HepG2 (cell line): ENCODE results near the gene MAT2A. TPM values are rescaled to one million over a fixed set of nuclear protein-coding genes. Genes with fewer than 3 reads are reported as not detected.

ENCODE experiments used
- ERF ChIP-seq: IDR thresholded peaks from 2 replicates; pipeline ENCODE4 v1.6.1; 2018; ENCODE audit warnings: missing biosample characterization, missing genetic modification reagents
- FIP1L1 ChIP-seq: fragments of 200-400 bp; formaldehyde crosslinking; IDR thresholded peaks from 2 replicates; pipeline ENCODE4 v1.6.1; 2018; ENCODE audit warnings: low read depth, mild to moderate bottlenecking, low read length, moderate library complexity, borderline replicate concordance; ENCODE audit not compliant: insufficient read depth
- HES4 ChIP-seq: sonication (generic); formaldehyde crosslinking; IDR thresholded peaks from 2 replicates; pipeline ENCODE4 v1.9.0; 2021; ENCODE audit warnings: mild to moderate bottlenecking, missing genetic modification reagents, borderline replicate concordance
- MAFF ChIP-seq: IDR thresholded peaks from 2 replicates; pipeline ENCODE4 v1.6.1; 2011; ENCODE audit warnings: low read depth, low read length, improper control_type of control experiment
- NCOA5 ChIP-seq: sonication (generic); formaldehyde crosslinking; IDR thresholded peaks from 2 replicates; pipeline ENCODE4 v1.4.0; 2020; ENCODE audit warnings: missing genetic modification reagents
- RCOR2 ChIP-seq: IDR thresholded peaks from 2 replicates; pipeline ENCODE4 v1.6.1; 2016; ENCODE audit warnings: missing biosample characterization, missing genetic modification reagents
- SCMH1 ChIP-seq: sonication (generic); formaldehyde crosslinking; IDR thresholded peaks from 2 replicates; pipeline ENCODE4 v1.9.0; 2021; ENCODE audit warnings: missing genetic modification reagents, mild to moderate bottlenecking, borderline replicate concordance
- ZBTB1 ChIP-seq: sonication (generic); formaldehyde crosslinking; IDR thresholded peaks from 2 replicates; pipeline ENCODE4 v1.4.0; 2020; ENCODE audit warnings: missing genetic modification reagents, borderline replicate concordance
- ZBTB20 ChIP-seq: sonication (generic); formaldehyde crosslinking; IDR thresholded peaks from 2 replicates; pipeline ENCODE4 v1.8.1; 2023; ENCODE audit warnings: missing genetic modification reagents, low read depth, mild to moderate bottlenecking, borderline replicate concordance
- ZNF543 ChIP-seq: sonication (generic); formaldehyde crosslinking; IDR thresholded peaks from 2 replicates; pipeline ENCODE4 v1.4.0; 2020; ENCODE audit warnings: mild to moderate bottlenecking, missing genetic modification reagents
- polyA plus RNA-seq, 8 experiments: library from polyadenylated mRNA; depleted of rRNA in 3 of 8; stranded (reverse) in 7 of 8; unstranded in 1 of 8; fragments of >200 nt; fragmentation: Illumina TruSeq in 4 of 8; extraction: Trizol in 4 of 8; gene quantifications; 2 replicates each; pipeline versions ENCODE4 v1.2.1 to v1.2.3, GENCODE V29; 2011 to 2016; ENCODE audit warnings: low read depth in 4 of 8, missing spikeins in 1 of 8, mixed read lengths in 1 of 8; ENCODE audit not compliant: insufficient read depth in 1 of 8
- total RNA-seq, 5 experiments: library from RNA; depleted of rRNA; stranded (reverse); fragments of >200 nt; fragmentation: Illumina TruSeq; extraction: Trizol; gene quantifications; 2 replicates each; pipeline ENCODE4 v1.2.3, GENCODE V29; 2016; ENCODE audit warnings: low read depth in 1 of 5
- TF ChIP-seq, protein P1 (sequence below): sonication (generic); formaldehyde crosslinking; IDR thresholded peaks from 2 replicates; pipeline ENCODE4; 2020; ENCODE audit warnings: missing genetic modification reagents, mild to moderate bottlenecking, borderline replicate concordance
- TF ChIP-seq, protein P2 (sequence below): IDR thresholded peaks from 2 replicates; pipeline ENCODE4 v1.6.1; 2016; ENCODE audit warnings: missing compliant biosample characterization, missing genetic modification reagents, borderline replicate concordance
- TF ChIP-seq, protein P3 (sequence below), 2 experiments: IDR thresholded peaks; 2 replicates each; pipeline ENCODE4 v1.6.1; 2011 to 2012; ENCODE audit warnings: low read length in 2 of 2, borderline replicate concordance in 1 of 2, low read depth in 1 of 2, mild to moderate bottlenecking in 1 of 2, moderate library complexity in 1 of 2
- TF ChIP-seq, protein P4 (sequence below): sonication (generic); formaldehyde crosslinking; IDR thresholded peaks from 2 replicates; pipeline ENCODE4 v1.4.0; 2020; ENCODE audit warnings: missing genetic modification reagents
- TF ChIP-seq, protein P5 (sequence below): sonication (generic); formaldehyde crosslinking; IDR thresholded peaks from 2 replicates; pipeline ENCODE4 v1.5.0; 2020; ENCODE audit warnings: mild to moderate bottlenecking, missing genetic modification reagents, borderline replicate concordance

Gene MAT2A
- total and polyA plus RNA-seq, 2 of the 13 experiments (the other 11 are each of a cell fraction or from before 2014, with no cell fraction given), result 155 to 331 TPM

DNA sequence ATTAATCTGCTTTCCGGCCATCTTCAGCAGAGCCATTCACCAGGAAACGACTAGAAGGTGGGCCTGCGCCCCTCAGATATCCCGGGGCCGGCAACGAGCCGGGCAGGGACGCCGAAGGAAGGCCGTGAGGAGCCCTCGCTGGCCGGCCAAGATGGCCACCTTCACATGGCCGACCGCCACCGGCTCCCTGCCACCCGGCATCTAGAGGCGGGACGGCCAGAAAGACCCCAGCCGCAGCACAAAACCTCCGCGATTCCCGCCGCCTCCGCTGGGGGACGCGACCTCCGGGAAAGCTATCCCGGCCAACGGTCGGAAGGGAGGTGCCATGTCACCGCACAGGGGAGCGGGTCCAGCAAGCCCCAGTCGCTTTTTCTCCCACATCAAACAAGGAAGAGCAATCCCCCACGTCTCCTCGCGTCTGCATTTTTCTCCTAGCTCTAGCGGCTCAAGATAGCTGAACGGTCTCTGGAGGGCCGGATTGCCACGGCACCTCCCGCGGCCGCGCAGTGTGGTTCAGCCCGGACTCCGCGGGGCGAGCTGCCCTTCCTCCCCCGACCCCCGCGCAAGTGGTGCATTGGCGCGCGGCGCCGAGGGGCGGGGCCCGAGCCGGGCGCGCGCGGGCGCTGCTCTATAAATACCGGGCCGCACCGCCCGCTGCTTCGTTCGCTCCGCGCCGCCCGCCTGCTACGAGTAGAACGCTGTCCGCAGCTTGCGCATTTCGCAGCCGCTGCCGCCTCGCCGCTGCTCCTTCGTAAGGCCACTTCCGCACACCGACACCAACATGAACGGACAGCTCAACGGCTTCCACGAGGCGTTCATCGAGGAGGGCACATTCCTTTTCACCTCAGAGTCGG lies at the start of gene MAT2A (continued):
- TF ChIP-seq ERF (CRISPR knock-in tag), result peak; percentile 73
- TF ChIP-seq, protein P1, sequence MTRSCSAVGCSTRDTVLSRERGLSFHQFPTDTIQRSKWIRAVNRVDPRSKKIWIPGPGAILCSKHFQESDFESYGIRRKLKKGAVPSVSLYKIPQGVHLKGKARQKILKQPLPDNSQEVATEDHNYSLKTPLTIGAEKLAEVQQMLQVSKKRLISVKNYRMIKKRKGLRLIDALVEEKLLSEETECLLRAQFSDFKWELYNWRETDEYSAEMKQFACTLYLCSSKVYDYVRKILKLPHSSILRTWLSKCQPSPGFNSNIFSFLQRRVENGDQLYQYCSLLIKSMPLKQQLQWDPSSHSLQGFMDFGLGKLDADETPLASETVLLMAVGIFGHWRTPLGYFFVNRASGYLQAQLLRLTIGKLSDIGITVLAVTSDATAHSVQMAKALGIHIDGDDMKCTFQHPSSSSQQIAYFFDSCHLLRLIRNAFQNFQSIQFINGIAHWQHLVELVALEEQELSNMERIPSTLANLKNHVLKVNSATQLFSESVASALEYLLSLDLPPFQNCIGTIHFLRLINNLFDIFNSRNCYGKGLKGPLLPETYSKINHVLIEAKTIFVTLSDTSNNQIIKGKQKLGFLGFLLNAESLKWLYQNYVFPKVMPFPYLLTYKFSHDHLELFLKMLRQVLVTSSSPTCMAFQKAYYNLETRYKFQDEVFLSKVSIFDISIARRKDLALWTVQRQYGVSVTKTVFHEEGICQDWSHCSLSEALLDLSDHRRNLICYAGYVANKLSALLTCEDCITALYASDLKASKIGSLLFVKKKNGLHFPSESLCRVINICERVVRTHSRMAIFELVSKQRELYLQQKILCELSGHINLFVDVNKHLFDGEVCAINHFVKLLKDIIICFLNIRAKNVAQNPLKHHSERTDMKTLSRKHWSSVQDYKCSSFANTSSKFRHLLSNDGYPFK, result peak; percentile 27; the same call in 1 of the 2 replicates
- no peak for TF ChIP-seq SCMH1
- TF ChIP-seq, protein P2, sequence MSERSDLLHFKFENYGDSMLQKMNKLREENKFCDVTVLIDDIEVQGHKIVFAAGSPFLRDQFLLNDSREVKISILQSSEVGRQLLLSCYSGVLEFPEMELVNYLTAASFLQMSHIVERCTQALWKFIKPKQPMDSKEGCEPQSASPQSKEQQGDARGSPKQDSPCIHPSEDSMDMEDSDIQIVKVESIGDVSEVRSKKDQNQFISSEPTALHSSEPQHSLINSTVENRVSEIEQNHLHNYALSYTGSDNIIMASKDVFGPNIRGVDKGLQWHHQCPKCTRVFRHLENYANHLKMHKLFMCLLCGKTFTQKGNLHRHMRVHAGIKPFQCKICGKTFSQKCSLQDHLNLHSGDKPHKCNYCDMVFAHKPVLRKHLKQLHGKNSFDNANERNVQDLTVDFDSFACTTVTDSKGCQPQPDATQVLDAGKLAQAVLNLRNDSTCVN, result peak; percentile 65
- no peak for TF ChIP-seq NCOA5 (CRISPR knock-in tag)
- TF ChIP-seq ZBTB20 (CRISPR knock-in tag), result peak; percentile 54; the same call in 1 of the 2 replicates
- peak; percentile 91 for TF ChIP-seq HES4 (CRISPR knock-in tag)
- TF ChIP-seq, protein P3, sequence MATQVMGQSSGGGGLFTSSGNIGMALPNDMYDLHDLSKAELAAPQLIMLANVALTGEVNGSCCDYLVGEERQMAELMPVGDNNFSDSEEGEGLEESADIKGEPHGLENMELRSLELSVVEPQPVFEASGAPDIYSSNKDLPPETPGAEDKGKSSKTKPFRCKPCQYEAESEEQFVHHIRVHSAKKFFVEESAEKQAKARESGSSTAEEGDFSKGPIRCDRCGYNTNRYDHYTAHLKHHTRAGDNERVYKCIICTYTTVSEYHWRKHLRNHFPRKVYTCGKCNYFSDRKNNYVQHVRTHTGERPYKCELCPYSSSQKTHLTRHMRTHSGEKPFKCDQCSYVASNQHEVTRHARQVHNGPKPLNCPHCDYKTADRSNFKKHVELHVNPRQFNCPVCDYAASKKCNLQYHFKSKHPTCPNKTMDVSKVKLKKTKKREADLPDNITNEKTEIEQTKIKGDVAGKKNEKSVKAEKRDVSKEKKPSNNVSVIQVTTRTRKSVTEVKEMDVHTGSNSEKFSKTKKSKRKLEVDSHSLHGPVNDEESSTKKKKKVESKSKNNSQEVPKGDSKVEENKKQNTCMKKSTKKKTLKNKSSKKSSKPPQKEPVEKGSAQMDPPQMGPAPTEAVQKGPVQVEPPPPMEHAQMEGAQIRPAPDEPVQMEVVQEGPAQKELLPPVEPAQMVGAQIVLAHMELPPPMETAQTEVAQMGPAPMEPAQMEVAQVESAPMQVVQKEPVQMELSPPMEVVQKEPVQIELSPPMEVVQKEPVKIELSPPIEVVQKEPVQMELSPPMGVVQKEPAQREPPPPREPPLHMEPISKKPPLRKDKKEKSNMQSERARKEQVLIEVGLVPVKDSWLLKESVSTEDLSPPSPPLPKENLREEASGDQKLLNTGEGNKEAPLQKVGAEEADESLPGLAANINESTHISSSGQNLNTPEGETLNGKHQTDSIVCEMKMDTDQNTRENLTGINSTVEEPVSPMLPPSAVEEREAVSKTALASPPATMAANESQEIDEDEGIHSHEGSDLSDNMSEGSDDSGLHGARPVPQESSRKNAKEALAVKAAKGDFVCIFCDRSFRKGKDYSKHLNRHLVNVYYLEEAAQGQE (IDR thresholded peaks at IDR 0.05; ENCODE audit: borderline replicate concordance in 1 of 2, low read depth in 1 of 2, low read length in 2 of 2), result peak in 1 of 2 experiments; percentile 84; a peak in 2 of 4 replicates
- TF ChIP-seq, protein P4, sequence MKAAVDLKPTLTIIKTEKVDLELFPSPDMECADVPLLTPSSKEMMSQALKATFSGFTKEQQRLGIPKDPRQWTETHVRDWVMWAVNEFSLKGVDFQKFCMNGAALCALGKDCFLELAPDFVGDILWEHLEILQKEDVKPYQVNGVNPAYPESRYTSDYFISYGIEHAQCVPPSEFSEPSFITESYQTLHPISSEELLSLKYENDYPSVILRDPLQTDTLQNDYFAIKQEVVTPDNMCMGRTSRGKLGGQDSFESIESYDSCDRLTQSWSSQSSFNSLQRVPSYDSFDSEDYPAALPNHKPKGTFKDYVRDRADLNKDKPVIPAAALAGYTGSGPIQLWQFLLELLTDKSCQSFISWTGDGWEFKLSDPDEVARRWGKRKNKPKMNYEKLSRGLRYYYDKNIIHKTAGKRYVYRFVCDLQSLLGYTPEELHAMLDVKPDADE (CRISPR knock-in tag), result peak; percentile 71
- no peak for TF ChIP-seq RCOR2
- no peak for TF ChIP-seq ZBTB1
- TF ChIP-seq MAFF, result peak; percentile 0; the same call in 1 of the 2 replicates
- TF ChIP-seq ZNF543, result peak; percentile 86; the same call in 1 of the 2 replicates
- TF ChIP-seq FIP1L1, result no peak; the same call in 1 of the 2 replicates
- TF ChIP-seq, protein P5, sequence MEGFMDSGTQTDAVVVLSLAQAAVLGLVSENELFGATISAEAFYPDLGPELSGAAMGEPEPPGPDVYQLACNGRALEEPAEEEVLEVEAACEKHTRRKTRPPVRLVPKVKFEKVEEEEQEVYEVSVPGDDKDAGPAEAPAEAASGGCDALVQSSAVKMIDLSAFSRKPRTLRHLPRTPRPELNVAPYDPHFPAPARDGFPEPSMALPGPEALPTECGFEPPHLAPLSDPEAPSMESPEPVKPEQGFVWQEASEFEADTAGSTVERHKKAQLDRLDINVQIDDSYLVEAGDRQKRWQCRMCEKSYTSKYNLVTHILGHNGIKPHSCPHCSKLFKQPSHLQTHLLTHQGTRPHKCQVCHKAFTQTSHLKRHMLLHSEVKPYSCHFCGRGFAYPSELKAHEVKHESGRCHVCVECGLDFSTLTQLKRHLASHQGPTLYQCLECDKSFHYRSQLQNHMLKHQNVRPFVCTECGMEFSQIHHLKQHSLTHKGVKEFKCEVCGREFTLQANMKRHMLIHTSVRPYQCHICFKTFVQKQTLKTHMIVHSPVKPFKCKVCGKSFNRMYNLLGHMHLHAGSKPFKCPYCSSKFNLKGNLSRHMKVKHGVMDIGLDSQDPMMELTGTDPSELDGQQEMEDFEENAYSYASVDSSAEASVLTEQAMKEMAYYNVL (CRISPR knock-in tag), result peak; percentile 69; the same call in 1 of the 2 replicates
